Measurements from ENCODE around the gene TAF11. TPM values are rescaled to one million over a fixed set of nuclear protein-coding genes. Genes with fewer than 3 reads are reported as not detected.
"Not testable (repeated sequence)": the region's sequence is repeated elsewhere in the genome, so short reads cannot be mapped to it uniquely, and the experiment has no call there.

Gene TAF11, protein sequence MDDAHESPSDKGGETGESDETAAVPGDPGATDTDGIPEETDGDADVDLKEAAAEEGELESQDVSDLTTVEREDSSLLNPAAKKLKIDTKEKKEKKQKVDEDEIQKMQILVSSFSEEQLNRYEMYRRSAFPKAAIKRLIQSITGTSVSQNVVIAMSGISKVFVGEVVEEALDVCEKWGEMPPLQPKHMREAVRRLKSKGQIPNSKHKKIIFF
- total RNA-seq = 26.8 and 27.3 TPM in 2 replicates

DNA sequence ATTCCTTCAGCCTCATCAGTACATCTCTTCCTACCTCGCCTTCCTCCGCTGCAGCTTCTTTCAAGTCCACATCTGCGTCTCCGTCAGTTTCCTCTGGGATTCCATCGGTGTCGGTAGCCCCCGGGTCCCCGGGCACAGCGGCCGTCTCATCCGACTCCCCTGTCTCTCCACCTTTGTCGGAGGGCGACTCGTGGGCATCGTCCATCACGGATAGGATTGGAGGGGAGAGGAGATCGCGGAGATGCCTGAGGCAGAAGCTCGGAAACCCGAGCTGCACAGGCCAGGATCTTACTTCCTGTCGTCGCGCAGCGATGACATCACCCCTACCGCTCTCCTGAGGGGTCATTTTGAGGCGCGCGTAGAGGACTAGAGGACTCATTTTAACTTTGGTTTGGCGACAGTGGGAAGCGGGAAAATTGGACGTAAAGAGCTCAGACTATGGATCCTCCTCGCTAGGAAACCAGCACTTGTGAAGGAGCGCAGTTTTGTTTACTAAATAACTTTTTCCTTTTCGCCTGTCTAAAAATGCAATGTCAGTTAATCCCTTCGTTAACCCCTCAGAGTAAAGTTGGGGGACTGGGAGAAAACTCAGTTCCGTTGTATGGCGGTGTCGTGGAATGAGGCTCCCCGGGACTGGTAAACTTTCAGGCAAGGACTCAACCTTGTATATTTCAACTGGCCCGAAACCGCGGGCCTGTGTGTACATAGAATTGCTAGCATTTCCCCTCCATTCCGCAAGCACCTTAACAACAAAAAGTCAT, at the start of gene TAF11:
TSS of gene TAF11 (minus strand) at position 290 of the 761 bp plus-strand sequence. CDS start at position 205, 85 bp downstream.
- peak; percentile 91 to 95 for DNase-seq (ENCODE audit: low read depth in 2 of 2)

DNA sequence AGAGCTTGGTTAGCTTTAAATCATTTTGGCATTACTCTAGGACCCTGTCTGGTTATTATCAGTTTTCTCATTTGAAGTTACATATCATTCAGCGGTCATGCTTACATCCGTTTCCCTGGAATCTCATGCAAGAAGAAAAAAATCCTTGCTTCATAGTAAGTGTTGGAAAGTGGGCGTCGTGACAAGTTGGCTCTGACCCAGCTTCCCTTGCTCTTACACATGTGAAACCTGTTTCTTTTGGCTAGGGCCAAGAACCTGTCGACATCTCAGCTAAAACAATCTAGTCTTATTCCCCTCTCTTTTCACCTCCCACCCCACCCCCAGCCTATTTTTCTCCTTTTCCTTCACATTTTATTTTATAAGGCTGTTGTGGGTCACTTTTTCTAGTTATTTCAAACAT, 46.7 kb upstream of the TAF11 start:
- peak; percentile 71 to 93 for DNase-seq (ENCODE audit: low read depth in 2 of 2)

DNA sequence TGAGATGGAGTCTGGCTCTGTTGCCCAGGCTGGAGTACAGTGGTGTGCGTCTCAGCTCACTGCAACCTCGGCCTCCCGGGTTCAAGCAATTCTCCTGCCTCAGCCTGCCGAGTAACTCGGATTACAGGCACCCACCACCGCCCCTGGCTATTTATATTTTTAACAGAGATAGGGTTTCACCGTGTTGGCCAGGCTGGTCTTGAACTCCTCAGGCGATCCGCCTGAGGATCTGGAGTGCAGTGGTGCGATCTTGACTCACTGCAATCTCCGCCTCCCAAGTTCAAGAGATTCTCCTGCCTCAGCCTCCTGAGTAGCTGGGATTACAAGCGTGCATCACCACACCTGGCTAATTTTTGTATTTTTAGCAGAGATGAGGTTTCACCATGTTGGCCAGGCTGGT, 44.4 kb upstream of the TAF11 start:
- not testable (repeated sequence) for DNase-seq (ENCODE audit: low read depth in 2 of 2)

DNA sequence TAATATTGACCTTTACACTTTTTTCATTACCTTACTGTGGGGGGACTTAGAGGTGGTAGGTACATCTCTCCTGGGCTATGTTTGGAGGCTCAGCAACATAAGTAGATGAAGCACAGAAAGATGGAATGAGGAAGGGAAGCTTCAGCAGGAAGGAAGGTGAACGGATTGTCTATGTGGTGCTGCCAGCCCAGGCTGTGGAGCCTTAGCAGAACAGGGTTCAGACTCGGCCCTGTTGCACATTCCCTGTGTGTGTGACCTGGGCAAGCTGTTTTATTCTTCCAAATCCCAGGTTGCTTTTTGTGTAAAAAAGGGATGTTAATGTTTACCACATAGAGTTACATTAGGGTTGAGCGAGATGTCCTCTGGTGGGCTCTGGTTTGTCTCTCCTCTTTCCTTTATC, 42.4 kb upstream of the TAF11 start:
- DNase-seq (ENCODE audit: low read depth in 2 of 2) = peak in 1 of 2 donors; percentile 17

DNA sequence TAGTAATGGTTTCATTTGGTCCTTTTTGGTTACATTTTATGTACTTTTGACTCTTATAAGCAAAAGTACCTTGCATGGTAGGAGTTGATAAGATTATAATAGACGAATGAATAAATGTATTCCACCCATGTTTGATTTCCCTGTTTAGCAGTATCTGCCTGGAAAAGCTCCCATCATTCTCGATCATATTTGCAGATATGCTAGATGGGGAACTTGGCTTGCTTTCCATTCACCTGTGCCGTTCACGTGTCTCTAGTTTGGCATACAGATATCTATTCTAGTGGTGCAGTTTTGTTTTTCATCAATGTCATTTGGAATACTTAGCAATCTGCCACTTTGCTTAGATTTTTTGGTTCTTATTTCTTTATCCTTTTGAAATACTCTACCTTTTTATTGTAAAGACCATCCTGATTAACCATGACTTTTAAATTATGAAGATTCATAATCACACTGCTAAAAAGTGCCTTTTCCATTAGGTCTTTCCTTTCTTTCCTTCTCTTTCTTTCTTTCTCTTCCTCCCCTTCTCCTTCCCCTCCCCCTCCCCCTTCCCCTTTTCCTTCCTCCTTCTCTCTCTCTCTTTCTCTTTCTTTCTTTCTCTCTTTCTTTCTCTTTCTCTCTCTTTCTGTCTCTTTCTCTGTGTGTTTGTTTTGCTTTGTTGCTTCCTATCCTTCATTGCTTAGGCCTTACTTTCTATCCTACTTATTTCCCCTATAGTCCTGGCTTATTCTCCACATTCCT, 41.6 kb upstream of the TAF11 start:
- DNase-seq (ENCODE audit: low read depth in 2 of 2) = no peak

DNA sequence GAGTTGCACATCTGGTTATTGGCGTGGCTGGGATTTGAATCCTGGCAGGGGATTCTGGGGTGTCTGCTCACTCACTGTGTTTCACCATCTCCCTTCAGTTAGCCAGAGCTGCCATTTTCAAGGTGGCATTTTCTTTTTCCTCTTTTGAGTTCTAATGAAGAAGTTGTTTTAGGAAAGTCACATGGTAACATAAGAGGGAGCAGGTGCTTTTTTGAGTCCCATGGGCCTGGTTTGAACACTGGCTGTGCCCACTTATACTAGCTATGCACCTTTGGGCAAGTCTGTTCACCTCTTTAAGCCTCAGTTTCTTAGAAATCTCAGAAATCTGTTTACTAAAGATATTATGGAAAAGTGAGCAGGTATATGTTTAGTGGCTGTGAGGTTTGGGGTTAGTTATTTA, 40.9 kb upstream of the TAF11 start:
- no peak for DNase-seq (ENCODE audit: low read depth in 2 of 2)

DNA sequence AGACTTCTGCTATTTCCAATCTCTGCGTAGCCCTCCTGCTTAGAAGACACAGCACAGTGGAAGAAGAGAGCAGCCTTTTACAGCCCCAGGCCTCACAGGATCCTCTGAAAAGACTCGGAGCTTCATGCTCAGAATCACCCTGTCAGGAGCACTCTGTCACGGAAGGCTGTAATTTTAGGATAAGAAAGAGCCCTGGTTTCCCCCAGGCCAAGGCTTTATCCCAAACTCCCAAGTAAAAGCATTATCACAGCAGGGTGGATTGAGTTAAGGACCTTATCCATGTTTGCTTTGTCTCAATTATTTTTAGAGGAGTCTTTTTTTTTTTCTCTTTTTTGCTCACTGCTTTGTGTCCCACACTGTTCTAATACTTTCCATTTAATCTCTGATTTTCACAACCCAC, 40.4 kb upstream of the TAF11 start:
- DNase-seq (ENCODE audit: low read depth in 2 of 2) = no peak

DNA sequence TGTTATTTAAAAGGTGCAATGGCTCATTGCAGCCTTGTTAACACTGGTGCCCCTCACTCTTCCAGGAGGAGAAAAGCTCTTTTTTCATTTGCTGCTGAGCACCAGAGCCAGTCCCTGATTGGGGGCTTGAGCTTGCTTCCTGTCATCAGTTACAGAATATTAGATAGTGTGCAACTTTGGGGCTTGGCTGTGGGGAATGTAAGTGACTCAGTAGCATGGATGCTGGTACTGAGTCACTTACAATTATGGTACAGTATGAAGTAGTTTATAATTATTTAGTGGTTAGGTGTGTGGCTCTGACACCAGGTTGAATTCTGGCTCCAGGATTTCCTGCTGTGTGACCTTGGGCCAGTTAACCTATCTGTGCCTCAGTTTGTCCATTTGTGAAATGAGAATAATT, 38.8 kb upstream of the TAF11 start:
- no peak for DNase-seq (ENCODE audit: low read depth in 2 of 2)

DNA sequence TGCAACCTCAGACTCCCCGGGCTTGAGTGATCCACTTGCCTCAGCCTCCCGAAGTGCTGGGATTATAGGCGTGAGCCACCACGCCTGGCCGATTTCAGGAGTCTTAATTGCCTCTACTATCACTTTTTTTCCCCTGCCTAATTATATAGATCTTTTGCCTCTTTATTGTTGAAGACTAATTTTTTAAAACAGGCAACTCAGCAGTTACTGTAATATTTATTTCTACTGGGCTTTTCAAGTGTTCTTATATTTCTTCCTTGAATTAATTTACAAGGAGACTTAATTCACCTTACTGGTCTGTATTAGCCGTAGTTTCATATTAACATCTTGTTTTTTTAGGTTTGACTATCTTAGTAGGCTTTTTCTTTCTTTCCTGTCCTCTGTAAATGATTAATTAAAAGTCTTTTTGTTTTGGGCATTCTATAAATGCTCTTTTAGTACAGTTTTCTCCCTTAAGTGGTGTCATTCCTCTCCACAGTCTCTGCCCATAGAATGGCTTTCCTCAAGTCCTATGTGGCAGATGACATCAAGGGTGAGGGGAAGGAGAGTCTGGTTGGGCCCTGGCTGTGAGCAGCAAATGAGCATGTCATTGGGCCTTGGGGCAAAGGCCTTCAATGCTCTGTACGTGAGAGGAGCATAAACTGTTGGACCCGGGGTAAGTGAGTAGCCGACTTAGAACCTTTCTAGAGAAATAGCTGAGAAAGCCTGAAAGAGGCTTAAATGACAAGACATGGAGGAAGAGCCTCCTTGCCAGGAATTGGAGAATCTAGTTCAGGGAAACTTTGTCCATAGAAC, 37.2 kb upstream of the TAF11 start:
- DNase-seq (ENCODE audit: low read depth in 2 of 2) = no peak

DNA sequence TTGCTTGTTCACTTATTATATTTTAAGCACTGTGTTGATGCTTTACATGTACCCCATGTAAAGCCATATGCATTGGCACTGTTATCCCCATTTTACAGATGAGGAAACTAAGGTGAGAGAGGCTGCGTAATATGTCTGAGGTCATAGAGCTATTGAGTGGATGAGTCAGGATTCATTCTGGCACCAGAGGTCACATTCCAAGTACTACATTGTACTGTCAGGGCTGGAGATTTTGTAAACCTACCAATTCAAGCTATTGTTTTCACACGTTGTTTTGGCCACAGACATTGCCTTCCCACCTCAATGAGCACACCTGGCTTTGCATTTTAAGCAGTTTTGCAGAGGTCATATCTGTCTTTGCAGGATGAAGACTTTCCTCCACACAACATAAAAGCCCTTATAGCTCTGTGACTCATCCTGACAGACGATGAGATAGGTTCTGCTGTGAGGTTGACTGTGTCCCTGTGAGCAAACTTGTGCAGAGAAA, 34.4 kb upstream of the TAF11 start:
- DNase-seq (ENCODE audit: low read depth in 2 of 2) = peak; percentile 10 to 41

DNA sequence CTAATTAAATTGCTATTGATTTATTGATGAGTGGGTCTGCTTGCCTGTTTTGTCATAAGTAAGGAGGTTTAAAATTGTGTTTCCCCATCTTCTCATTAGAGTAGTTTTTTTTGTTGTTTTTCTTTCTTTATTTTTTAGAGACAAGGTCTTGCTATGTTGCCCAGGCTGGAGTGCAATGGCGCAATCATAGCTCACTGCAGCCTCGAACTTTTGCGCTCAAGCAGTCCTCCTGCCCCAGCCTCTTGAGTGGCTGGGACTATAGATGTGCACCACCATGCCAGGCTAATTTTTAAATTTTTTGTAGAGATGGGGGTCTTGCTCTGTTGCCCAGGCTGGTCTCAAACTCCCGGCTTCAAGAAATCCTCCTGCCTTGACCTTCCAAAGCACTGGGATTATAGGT, 32.3 kb upstream of the TAF11 start:
- DNase-seq (ENCODE audit: low read depth in 2 of 2) = no peak

DNA sequence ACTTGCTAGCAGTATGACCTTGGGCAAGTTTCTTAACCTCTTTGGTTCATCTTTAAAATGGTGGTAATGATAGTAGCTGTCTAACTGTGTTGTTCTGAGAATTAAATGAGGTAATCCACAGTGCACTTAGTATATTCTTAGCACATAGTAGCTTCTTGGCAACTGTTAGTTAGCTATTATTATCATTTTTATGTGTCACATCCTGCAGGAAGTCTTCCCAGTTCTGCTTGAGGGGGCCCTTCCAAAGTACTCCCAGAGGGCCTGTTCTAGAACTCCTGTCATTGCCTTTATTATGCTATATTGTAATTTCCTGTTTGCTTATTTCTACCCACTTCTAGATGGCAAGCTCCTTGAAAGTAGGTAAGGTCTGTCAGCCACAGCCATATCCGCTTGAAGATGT, 31.8 kb upstream of the TAF11 start:
- peak in 1 of 2 donors; percentile 77 for DNase-seq (ENCODE audit: low read depth in 2 of 2)

DNA sequence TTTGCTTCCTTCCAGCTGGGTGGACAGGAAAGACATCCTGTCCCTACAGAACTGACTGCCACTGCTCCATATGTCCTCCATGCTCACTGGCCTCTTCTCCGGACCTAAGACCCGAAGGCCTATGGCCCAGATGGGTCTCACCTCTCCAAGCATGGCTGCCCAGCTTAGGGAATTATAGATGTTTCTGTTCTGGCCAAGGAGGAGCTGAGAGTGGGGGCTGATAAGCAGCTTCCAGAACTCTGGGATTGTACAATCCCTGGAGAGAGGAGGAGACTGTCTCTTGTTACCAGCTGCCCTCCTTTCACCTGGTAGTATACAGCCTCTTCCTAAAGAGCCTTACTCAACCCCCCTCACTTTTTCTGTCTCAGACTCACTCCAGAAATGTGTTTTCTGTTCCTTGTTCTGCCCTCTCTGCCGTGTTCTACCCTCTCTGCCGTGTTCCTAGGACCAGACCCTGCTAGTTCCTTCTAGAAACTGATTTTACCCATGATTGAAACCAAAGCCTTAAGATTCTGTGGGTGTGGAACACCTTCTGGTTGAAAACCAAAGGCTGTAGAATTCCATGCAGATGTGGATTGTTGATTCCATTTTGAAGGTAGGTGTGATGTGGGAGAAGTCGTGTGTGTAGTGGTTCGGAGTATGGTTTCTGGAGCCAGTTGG, 29.9 kb upstream of the TAF11 start:
- no peak for DNase-seq (ENCODE audit: low read depth in 2 of 2)

DNA sequence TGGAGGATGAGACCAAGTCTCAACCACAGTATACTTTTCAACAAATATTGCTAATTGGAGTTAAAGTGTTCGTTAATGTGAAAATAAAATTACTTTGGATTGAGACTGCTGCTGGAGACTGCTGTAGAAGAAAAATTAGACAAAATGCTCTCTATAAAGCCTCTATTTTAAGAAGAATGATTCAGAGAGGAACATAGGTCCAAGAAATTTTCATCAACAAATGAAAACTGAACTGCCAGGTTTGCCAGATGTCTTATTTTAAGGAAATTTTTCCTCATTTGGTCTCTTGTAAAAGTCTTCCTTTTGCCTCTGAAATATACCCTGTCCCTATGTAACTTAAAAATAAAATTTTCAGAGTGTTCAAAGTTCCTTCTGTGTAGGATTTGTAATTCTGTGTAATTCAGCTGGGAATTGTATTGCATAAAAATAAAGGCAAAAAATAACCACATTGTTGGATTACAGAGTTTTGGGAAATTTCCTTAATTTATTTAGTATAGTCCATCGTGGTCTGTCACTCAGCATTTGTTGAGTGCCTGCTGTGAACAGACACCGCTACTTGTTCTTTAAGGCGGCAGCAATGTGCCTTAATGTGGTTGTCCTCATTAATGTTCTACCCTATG, 28.6 kb upstream of the TAF11 start:
- no peak for DNase-seq (ENCODE audit: low read depth in 2 of 2)

DNA sequence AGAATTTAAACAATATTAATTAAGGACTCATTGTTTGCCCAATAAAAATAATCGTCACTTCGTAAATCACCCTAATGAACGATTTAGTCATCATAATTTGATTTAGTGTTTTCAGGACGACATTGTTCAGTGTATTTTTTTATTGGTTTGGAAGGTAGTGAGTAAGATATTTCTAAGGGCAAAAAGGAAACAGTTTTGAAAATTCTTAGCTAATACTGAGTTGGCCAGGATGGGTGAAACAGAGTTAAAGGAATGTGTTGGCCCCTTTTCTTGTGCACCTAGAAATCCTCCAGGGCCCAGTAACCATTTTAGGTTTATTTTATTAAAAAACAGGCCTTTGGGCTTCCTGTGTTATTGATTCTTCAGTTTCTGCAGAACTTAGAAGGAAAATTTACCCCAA, 26.5 kb upstream of the TAF11 start:
- DNase-seq (ENCODE audit: low read depth in 2 of 2) = no peak

DNA sequence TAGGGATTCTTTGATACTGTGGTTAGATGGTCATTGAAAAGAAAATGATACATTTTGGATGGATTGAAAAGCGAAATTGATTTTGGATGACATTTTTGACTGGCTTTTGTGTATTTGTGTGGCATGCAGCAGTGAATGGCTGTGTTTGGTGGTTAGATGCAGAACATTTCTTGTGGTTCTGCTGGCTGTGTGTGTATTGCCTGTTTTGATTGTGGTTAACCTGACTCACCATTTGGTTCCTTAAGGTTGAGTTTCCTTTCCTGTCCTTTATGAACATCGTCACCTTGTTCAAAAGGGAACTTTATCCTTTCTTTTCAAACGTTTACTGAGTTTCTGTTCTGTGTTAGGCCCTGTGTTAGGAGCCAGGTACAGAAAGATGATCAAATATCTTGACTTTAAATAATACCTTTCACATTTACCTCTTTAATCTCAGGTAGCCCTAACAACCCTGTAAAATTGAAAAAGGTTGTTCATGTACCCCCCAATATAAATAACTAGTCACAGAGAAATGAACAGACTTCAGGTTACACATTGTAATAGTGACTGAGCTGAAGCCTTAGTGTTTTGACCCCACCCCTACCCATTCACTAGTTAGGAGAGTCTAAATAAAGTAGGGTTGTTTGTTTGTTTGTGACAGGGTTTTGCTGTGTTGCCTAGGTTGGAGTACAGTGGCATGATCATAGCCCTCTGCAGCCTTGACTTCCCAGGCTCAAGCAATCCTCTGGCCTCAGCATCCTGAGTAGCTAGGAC, 25.0 kb upstream of the TAF11 start:
- peak in 1 of 2 donors; percentile 49 for DNase-seq (ENCODE audit: low read depth in 2 of 2)

DNA sequence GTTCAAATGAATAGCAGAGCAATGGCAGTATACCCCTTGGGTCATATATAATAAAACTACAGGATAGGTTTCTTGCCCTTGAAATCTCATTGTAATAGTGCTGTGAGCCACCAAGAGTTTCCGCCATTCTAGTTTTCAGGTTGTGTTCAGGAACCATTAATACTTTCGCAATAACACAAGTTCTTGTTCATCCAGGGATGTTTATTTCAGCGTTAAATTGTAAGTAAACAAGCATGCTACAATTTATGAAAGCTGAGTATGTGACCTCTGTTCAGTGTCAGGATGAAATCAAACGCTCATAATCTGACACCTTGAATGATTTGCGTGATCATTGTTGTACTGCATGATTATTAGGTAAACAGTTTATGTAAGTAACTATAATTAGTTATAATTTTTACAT, 24.0 kb upstream of the TAF11 start:
- no peak for DNase-seq (ENCODE audit: low read depth in 2 of 2)

DNA sequence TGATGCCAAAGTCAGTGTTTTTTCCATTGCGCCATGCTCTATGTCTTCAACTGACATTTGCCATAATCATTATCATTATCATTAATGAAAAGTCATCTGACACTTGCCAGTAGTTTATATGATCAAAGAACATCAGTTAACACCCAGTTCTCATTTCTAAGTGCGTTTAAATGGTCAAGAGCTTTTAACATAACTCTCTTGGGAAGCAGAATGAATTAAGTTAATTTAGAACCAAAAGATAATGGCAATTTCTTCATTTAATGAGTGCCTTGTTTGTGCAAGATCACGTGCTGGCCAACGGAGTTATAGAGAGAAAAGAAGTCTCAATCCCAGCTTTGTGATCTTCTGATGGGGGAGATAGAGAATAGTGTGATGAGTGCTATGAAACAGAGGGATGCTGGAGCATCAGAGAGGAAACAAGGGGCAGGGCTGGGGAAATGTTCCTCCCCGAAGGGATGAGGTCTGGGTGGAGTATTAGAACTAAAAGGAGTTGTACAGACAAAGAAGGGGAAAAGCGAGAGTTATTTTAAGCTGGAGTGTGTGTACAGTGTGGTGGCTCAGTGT, 21.6 kb upstream of the TAF11 start:
- DNase-seq (ENCODE audit: low read depth in 2 of 2) = no peak

DNA sequence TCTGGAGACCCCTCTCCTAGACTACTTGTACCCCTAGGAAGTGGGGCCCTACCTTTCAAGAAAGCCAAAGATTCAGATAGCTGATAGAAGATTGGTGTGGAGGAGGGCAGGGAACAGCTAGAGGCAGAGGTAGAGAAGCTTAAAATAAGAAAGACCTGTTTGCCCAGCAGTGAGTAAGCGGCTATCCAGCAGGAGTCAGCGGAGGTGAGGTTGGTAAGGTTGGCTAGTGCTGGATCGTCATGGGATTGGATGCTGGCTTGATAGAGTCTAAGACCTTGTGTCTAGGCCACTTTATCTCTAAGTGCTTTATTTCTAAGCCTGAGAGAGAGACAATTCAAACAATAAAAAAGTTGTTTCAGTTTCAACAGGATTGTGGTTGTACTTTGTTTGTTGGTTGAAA, 20.4 kb upstream of the TAF11 start:
- no peak for DNase-seq (ENCODE audit: low read depth in 2 of 2)

DNA sequence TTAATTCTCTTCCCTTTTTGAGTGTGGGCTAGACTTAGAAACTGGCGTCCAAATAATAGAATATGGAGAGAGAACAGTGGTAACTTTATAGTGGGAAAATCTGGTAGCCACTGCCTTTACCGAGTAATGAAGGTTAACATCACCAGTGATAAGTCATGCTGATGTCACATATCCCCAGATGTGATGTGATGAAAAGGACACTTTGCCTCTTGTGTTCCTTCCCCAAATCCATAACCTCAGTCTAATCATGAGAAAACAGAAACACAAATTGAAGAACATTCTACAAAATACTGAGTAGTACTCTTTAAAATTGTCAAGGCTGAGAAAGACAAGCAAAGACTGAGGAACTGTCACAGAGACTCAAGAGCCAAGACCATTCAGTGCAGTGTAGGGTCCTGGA, 19.0 kb upstream of the TAF11 start:
- DNase-seq (ENCODE audit: low read depth in 2 of 2) = no peak

Data from dermis microvascular lymphatic vessel endothelial cell (primary cell).